Measurements from ENCODE around the gene RALGAPA2.

- no peak for TF ChIP-seq CTCF (IDR thresholded peaks at IDR 0.05)
- TF ChIP-seq ZFX (IDR thresholded peaks at IDR 0.05; ENCODE audit: borderline replicate concordance): no peak
Measured at GRCh38 chr20:20525214-20525613, 187.2 kb downstream of the RALGAPA2 start.
